Glutamatergic neuron (in vitro differentiated cells): ENCODE data around the gene DTX3L. TPM values are rescaled to one million over a fixed set of nuclear protein-coding genes. Genes with fewer than 3 reads are reported as not detected.

ENCODE experiments used
- DNase-seq: peaks from one replicate; pipeline ENCODE4 v3.0.0; 2022
- H3K27ac Mint-ChIP-seq: one replicate; pipeline ENCODE4 v1.8.0; 2020; ENCODE audit warnings: mild to moderate bottlenecking, mixed read lengths, inconsistent platforms; ENCODE audit not compliant: unreplicated experiment
- H3K27me3 Mint-ChIP-seq: one replicate; pipeline ENCODE4 v1.8.0; 2020; ENCODE audit warnings: mild to moderate bottlenecking, moderate library complexity, mixed read lengths, inconsistent platforms; ENCODE audit not compliant: unreplicated experiment
- H3K36me3 Mint-ChIP-seq: one replicate; pipeline ENCODE4 v1.8.0; 2020; ENCODE audit warnings: mild to moderate bottlenecking, mixed read lengths, inconsistent platforms; ENCODE audit not compliant: unreplicated experiment
- H3K4me1 Mint-ChIP-seq: one replicate; pipeline ENCODE4 v1.8.0; 2020; ENCODE audit warnings: mild to moderate bottlenecking, low read depth, mixed read lengths, inconsistent platforms; ENCODE audit not compliant: unreplicated experiment
- H3K4me3 Mint-ChIP-seq: one replicate; pipeline ENCODE4 v1.8.0; 2020; ENCODE audit warnings: mild to moderate bottlenecking, mixed read lengths, inconsistent platforms; ENCODE audit not compliant: unreplicated experiment
- H3K9me3 Mint-ChIP-seq: one replicate; pipeline ENCODE4 v1.8.0; 2020; ENCODE audit warnings: mild to moderate bottlenecking, moderate library complexity, mixed read lengths, inconsistent platforms; ENCODE audit not compliant: unreplicated experiment
- CTCF ChIP-seq: fragments of 200-600 bp; sonication (generic); IDR thresholded peaks from one replicate; pipeline ENCODE4 v1.5.0; 2021; ENCODE audit not compliant: partially characterized antibody, unreplicated experiment
- total RNA-seq: library from RNA; stranded (reverse); fragmentation: NEBNext Ultra II Directional; extraction: Animal tissue kit (Norgen Biotek cat#: 25700); gene quantifications from one replicate; pipeline ENCODE4 v1.2.1, GENCODE V29; 2021; ENCODE audit not compliant: unreplicated experiment

DTX3L gene
- total RNA-seq, 1 donor from 2014 or later = 0.20 TPM

DNA sequence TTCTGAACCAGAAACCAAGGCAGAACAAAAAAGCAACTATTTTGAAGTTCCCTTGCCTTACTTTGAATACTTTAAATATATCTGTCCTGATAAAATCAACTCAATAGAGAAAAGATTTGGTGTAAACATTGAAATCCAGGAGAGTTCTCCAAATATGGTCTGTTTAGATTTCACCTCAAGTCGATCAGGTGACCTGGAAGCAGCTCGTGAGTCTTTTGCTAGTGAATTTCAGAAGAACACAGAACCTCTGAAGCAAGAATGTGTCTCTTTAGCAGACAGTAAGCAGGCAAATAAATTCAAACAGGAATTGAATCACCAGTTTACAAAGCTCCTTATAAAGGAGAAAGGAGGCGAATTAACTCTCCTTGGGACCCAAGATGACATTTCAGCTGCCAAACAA lies 4.6 kb downstream of the DTX3L start:
- no peaks in the 10 kb centered on the region for H3K4me1 Mint-ChIP-seq
- H3K9me3 Mint-ChIP-seq = peaks cover 5% of the 10 kb centered on the region
- H3K4me3 Mint-ChIP-seq = no peak overlapping the region
- H3K36me3 Mint-ChIP-seq = no peaks in the 10 kb centered on the region
- peaks cover 4% of the 10 kb centered on the region for H3K27me3 Mint-ChIP-seq
- H3K27ac Mint-ChIP-seq = no peak overlapping the region
- DNase-seq = no peak
- TF ChIP-seq CTCF = no peak

GRCh38 chr3:122572940-122573412 lies 8.8 kb downstream of the DTX3L start:
- no peak for DNase-seq
- peaks cover 2% of the 10 kb centered on the region for H3K9me3 Mint-ChIP-seq
- TF ChIP-seq CTCF = no peak
- no peaks in the 10 kb centered on the region for H3K27me3 Mint-ChIP-seq
- H3K36me3 Mint-ChIP-seq = no peaks in the 10 kb centered on the region
- H3K4me3 Mint-ChIP-seq = no peak overlapping the region
- H3K27ac Mint-ChIP-seq = no peak overlapping the region
- H3K4me1 Mint-ChIP-seq = peaks cover 2% of the 10 kb centered on the region

DNA sequence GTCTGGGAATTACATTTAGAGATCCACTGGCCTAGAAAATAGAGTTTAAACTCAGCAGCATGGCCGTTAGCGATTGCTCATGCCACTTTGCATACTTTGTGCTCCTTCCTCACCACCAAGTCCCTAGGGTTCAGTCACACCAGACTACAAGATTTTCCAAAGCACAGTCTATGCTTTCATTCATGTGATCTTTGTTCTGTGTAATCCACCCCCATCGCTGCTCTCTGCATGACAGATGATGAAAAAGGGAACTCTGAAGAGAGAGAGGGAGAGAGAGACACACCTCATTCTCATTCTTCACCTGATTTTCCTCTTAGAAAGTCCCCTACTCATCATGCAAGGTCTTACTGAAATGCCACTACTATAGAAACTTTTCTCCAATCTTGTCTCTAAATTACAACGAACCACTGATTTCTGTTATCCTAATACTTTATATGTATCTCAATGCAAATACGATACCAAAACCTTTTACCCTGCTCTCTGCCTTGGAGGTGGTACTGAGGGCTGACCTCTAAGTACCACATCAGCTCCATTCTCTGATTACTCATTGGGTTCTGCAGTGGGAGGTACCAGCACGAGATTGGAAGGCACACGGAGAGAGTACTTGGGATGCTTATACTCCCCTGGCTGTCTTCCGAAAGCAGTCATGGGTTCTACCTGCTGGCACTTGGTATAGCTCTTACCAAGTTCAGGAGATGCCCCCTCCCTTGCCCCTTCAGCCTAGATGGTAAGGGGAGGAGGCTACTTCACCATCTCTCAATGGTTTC lies 12.2 kb downstream of the DTX3L start:
- TF ChIP-seq CTCF = no peak
- Mint-ChIP-seq H3K36me3 (peaks cover 2% of the 10 kb centered on the region), H3K4me1 (peaks cover 2% of the 10 kb centered on the region), H3K4me3 (no peak overlapping the region), H3K27me3 (no peaks in the 10 kb centered on the region), H3K9me3 (peaks cover 4% of the 10 kb centered on the region), H3K27ac (no peak overlapping the region)
- no peak for DNase-seq

GRCh38 chr3:122577409-122578031 lies 13.4 kb downstream of the DTX3L start, which contains the start of gene PARP15:
PARP15 (plus strand) TSS chr3:122577650; CDS start chr3:122577668, 18 bp downstream.
- Mint-ChIP-seq H3K4me1 (peaks cover 2% of the 10 kb centered on the region), H3K27me3 (no peaks in the 10 kb centered on the region), H3K27ac (no peak within 1 kb of the TSS), H3K9me3 (peaks cover 8% of the 10 kb centered on the region), H3K4me3 (peak within 1 kb of the TSS; percentile 83), H3K36me3 (peaks cover 13% of the 10 kb centered on the region)
- no peak for TF ChIP-seq CTCF
- DNase-seq = no peak
